Skin of body (tissue), 1 donor: ENCODE data around the gene POGLUT3. TPM values are rescaled to one million over a fixed set of nuclear protein-coding genes. Genes with fewer than 3 reads are reported as not detected.

Experiments
- total RNA-seq: library from RNA; depleted of rRNA; stranded (reverse); fragments of >200 nt; gene quantifications from one replicate; pipeline ENCODE4 v1.2.3, GENCODE V29; 2014

Gene POGLUT3
- total RNA-seq, 1 donor from 2014 or later = 49.1 TPM

Other genes starting within 250 kb of the POGLUT3 start
- gene C11orf65, start 30.9 kb downstream of the POGLUT3 start, total RNA-seq = 1.5 TPM
- 17.6 TPM for gene EXPH5, start 95.4 kb upstream of the POGLUT3 start, total RNA-seq
- gene DDX10, start 166.7 kb upstream of the POGLUT3 start, total RNA-seq = 23.8 TPM